HG03045 (cell line): ENCODE measurements around the gene DENND4B.

Source experiments
- ATAC-seq: cut with Tn5 transposase; IDR thresholded peaks from one replicate; pipeline ENCODE4 v1.9.1; 2021; ENCODE audit warnings: mild to moderate bottlenecking, moderate library complexity; ENCODE audit not compliant: unreplicated experiment

DENND4B gene

DNA sequence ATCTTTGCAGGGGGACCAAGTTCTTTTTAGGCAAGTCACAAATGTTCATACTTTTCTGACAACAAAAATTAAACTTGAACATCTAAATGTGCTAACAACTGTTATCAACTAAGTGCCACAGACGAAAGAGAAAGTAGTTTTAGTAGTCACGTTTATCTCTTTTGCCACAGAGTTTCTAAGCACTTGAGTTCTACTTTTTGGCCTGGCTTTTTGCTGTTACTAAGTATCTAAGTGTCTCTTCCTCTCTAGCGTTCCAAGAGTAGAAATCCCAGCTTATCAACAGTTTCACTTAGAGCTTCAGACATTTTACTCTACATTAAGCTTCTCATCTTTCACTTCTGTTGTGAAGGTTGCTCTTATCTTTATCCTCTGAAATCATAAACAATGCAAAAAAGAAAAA, 58.0 kb downstream of the DENND4B start:
- no peak for ATAC-seq

DNA sequence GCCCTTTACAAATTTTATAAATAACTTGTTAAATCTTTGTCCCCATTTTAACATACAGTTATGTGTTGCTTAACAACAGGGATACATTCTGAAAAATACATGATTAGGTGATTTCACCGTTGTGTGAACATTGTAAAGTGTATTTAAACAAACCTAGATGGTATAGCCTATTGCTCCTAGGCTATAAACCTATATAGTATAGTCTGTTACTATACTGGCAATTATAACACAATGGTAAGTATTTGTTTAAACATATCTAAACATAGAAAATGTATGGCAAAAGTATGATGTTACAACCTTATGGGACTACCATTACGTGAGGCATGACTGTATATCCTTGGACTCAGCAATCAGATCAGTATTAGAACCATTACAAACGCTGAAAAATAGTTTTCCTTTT, 60.4 kb downstream of the DENND4B start:
- ATAC-seq = no peak

DNA sequence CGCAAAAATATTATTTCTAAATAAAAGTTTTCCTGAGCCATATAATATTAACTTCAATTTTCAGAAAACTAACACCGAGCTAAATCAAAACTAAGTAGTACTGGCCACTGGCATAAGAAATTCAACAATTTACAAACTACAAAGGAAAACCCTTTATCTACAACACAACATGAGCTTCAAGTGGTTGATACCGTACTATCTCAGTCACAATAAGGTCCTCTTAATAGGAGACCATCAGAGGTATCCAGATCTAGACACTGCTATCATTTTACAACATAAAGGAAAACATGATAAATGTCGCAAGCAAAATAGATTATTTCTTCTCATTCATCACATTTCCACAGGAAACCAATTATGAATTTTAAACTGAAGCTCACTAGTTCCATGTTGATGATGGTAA, 63.3 kb downstream of the DENND4B start:
- no peak for ATAC-seq

DNA sequence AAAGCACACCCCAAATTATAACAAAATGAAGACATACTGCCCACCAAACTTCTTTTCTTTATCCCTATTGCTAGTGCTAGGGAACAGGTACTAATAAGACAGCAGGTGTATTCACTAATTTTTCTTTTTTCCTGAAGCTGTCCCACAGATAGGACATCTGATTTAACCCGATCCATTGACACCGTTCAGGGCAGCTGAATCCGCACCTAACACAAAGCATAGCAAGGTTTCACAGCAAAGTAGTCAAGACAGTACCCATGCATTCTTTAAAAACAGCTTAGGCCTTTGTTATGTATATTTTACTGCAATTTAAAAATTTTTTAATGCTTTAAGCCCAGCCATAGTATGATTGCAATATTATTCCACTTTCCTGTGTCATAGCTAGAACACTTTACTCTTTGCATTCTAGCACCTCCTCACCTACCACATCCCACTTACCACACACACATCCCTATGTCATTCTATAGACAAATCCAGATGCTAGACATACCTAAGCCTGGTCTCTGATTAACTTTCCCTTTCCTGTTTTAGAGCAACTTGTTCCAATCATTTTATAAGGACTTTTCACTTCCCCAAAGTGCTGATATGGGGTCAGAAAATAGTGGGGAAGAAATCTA, 64.1 kb downstream of the DENND4B start:
- ATAC-seq = no peak

DNA sequence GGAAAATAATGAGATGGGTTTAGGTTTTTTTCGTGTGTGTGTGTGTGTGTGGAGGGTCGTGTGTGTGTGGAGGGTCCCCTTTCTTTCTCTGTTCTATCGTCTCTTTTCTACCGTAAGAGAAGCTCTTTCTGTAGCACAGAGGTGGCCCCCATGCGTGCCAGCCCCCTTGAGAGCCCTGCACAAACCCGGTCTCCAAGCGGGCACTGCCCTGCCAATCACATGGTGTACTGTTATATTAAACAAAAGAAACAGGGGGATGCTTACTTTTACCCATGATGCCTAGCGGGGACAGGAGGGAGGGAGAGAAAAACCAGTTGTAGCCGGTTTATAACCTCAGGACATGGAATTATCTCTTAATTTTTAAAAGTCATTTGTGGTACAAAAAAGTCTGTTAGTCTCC, 64.8 kb downstream of the DENND4B start:
- no peak for ATAC-seq

DNA sequence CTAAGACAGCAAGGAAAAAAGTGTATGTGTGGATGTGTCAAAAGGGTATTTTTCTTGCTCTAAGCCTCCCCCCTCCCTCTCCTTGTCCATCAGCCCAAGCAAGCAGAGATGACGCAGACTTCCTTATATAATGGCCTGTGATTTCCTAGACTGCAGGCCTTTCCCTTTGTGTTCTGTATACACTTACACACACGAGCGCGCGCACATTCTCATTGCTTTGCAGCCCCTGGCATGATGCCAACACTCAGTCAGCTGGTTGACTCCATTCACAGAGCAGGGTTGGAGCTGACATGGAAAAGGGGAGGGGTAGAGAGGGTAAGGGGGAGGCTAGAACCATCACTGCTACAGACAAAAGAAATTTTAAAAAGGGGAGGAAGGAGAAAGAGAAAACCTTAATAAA, 65.6 kb downstream of the DENND4B start:
- no peak for ATAC-seq

DNA sequence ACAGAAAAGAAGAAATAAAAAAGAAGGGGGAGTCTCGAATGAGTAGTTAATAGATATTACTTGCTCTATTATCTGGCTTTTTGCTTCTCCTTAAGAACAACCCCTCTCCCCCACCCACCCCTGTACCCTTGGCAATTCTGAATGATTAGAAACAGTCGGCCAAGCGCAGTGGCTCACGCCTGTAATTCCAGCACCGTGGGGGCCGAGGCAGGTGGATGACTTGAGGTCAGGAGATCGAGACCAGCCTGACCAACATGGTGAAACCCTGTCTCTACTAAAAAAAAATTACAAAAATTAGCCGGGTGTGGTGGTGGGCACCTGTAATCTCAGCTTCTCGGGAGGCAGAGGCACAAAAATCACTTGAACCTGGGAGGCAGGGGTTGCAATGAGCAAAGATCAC, 66.5 kb downstream of the DENND4B start:
- ATAC-seq = no peak
